Ovary (tissue), 3 donors: ENCODE data around the gene PLK5.

Experiments used
- EP300 ChIP-seq: sonication (generic); formaldehyde crosslinking; IDR thresholded peaks from one replicate; pipeline ENCODE4 v1.6.1; 2017; ENCODE audit warnings: antibody characterized with exemption
- POLR2A ChIP-seq: fragments of 450-650 bp; IDR thresholded peaks from one replicate; pipeline ENCODE4 v1.6.1; 2017; ENCODE audit warnings: antibody characterized with exemption, mild to moderate bottlenecking, moderate library complexity
- TF ChIP-seq, protein P1 (sequence below), 3 donors: fragments of 450-650 bp in 2 of 3; fragments of 200-600 bp in 1 of 3; IDR thresholded peaks; one replicate each; pipeline versions ENCODE4 v1.5.1 to v1.8.0; 2016 to 2022; ENCODE audit warnings: antibody characterized with exemption in 3 of 3, mild to moderate bottlenecking in 1 of 3
- donor health status: DM: no; HTN: no; CAD: no.

DNA sequence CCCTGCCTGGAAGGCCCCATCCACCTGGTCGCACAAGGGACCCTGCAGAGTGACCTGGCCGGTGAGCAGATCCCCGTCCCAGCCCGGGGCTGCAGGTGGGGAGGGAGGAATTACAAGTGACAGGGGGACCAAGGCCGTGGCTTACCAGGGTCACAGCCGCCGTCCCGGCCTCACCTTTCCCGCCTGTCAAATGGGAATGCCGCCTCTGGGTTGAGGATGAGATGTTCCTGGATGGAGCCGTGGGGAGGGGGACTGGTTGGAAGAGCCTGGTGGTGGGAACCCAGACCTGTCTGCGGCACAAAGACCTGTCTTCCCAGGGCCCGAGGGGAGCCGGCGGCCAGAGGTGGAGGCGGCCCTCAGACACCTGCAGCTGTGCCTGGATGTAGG lies 5.5 kb downstream of the PLK5 start:
- TF ChIP-seq, protein P1, sequence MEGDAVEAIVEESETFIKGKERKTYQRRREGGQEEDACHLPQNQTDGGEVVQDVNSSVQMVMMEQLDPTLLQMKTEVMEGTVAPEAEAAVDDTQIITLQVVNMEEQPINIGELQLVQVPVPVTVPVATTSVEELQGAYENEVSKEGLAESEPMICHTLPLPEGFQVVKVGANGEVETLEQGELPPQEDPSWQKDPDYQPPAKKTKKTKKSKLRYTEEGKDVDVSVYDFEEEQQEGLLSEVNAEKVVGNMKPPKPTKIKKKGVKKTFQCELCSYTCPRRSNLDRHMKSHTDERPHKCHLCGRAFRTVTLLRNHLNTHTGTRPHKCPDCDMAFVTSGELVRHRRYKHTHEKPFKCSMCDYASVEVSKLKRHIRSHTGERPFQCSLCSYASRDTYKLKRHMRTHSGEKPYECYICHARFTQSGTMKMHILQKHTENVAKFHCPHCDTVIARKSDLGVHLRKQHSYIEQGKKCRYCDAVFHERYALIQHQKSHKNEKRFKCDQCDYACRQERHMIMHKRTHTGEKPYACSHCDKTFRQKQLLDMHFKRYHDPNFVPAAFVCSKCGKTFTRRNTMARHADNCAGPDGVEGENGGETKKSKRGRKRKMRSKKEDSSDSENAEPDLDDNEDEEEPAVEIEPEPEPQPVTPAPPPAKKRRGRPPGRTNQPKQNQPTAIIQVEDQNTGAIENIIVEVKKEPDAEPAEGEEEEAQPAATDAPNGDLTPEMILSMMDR (IDR thresholded peaks at IDR 0.05), result no peak
- no peak for TF ChIP-seq POLR2A
- TF ChIP-seq EP300, result no peak
